IMR-90 (cell line): ENCODE results near the gene HUNK. TPM values are rescaled to one million over a fixed set of nuclear protein-coding genes. Genes with fewer than 3 reads are reported as not detected.

Experiments
- ATAC-seq: fragments of 200-7000 bp; cut with Tn5 transposase; 2 replicates; pipeline ENCODE4 v1.9.1; 2020; ENCODE audit warnings: low read depth, mild to moderate bottlenecking, moderate library complexity
- BruUV-seq: library from RNA; stranded (reverse); fragments of 400-500 nt; replicated peaks from 2 replicates; lab custom pipeline; 2021; lab: Mats Ljungman, UMichigan
- CTCF ChIA-PET: fragments of 300-600 bp; formaldehyde crosslinking; extraction: SDS; loops from one replicate; lab custom pipeline; 2021; ENCODE audit warnings: antibody characterized with exemption; lab: Yijun Ruan, JAX
- POLR2A ChIA-PET: fragments of 300-600 bp; sonication (Branson Sonifier 250); formaldehyde crosslinking; loops from one replicate; lab custom pipeline; 2022; ENCODE audit warnings: antibody characterized with exemption; ENCODE audit not compliant: unreplicated experiment; lab: Charles Lee
- DNase-seq: peaks from one replicate; pipeline ENCODE4 v3.0.0; 2013
- H2AFZ ChIP-seq: replicated peaks from 2 replicates; pipeline ENCODE3; 2013; ENCODE audit warnings: low read length, mild to moderate bottlenecking; ENCODE audit not compliant: poor library complexity
- H2AK5ac ChIP-seq: 2 replicates; pipeline ENCODE4 v1.6.1; 2013; ENCODE audit warnings: low read depth, low read length, inconsistent platforms
- H2AK9ac ChIP-seq: replicated peaks from 2 replicates; pipeline ENCODE3; 2013; ENCODE audit warnings: mild to moderate bottlenecking, low read depth, low read length, moderate library complexity; ENCODE audit not compliant: poor library complexity
- H2BK120ac ChIP-seq: 2 replicates; pipeline ENCODE4 v1.6.1; 2013; ENCODE audit warnings: low read depth, low read length, inconsistent platforms
- H2BK15ac ChIP-seq: 3 replicates; pipeline ENCODE4 v1.6.1; 2013; ENCODE audit warnings: low read depth, low read length, inconsistent platforms
- H2BK20ac ChIP-seq: 2 replicates; pipeline ENCODE4 v1.6.1; 2013; ENCODE audit warnings: low read depth, mild to moderate bottlenecking, inconsistent platforms, low read length, moderate library complexity
- H2BK5ac ChIP-seq: 2 replicates; pipeline ENCODE4 v1.6.1; 2013; ENCODE audit warnings: mild to moderate bottlenecking, low read depth, low read length, inconsistent platforms; ENCODE audit not compliant: poor library complexity, severe bottlenecking
- H3K14ac ChIP-seq: replicated peaks from 2 replicates; pipeline ENCODE4 v1.6.1; 2013; ENCODE audit warnings: low read depth, low read length, inconsistent platforms
- H3K18ac ChIP-seq: 2 replicates; pipeline ENCODE4 v1.6.1; 2013; ENCODE audit warnings: low read depth, low read length, control low read depth
- H3K23ac ChIP-seq: 2 replicates; pipeline ENCODE4 v1.6.1; 2013; ENCODE audit warnings: low read depth, low read length, inconsistent platforms
- H3K27ac ChIP-seq: 2 replicates; pipeline ENCODE4 v1.5.1; 2013; ENCODE audit warnings: mild to moderate bottlenecking, control low read depth, low read length; ENCODE audit not compliant: insufficient read depth
- H3K27me3 ChIP-seq: 2 replicates; pipeline ENCODE4 v1.6.1; 2013; ENCODE audit warnings: low read length; ENCODE audit not compliant: control insufficient read depth, insufficient read depth
- H3K36me3 ChIP-seq: 2 replicates; pipeline ENCODE4 v1.6.1; 2013; ENCODE audit warnings: low read length, mixed read lengths; ENCODE audit not compliant: control insufficient read depth, insufficient read depth
- H3K4ac ChIP-seq: 2 replicates; pipeline ENCODE4 v1.6.1; 2013; ENCODE audit warnings: low read depth, low read length, inconsistent platforms
- H3K4me1 ChIP-seq: 2 replicates; pipeline ENCODE4 v1.6.1; 2013; ENCODE audit warnings: low read length, mixed read lengths; ENCODE audit not compliant: control insufficient read depth, insufficient read depth
- H3K4me2 ChIP-seq: 2 replicates; pipeline ENCODE4 v1.6.1; 2013; ENCODE audit warnings: low read depth, mild to moderate bottlenecking, control low read depth, low read length, moderate library complexity
- H3K4me3 ChIP-seq: 2 replicates; pipeline ENCODE4 v1.5.1; 2013; ENCODE audit warnings: low read depth, mild to moderate bottlenecking, control low read depth, low read length, moderate library complexity; ENCODE audit not compliant: insufficient read depth
- H3K56ac ChIP-seq: 2 replicates; pipeline ENCODE4 v1.6.1; 2013; ENCODE audit warnings: low read length, inconsistent platforms; ENCODE audit not compliant: insufficient read depth; ENCODE audit errors: extremely low read depth
- H3K79me1 ChIP-seq, 2 experiments: 2 replicates each; pipeline ENCODE4 v1.6.1; 2013; ENCODE audit warnings: low read length in 2 of 2, inconsistent platforms in 1 of 2, low read depth in 1 of 2
- H3K9ac ChIP-seq: 2 replicates; pipeline ENCODE4 v1.6.1; 2013; ENCODE audit warnings: low read depth, low read length, control low read depth
- H3K9me1 ChIP-seq: 2 replicates; pipeline ENCODE4 v1.6.1; 2013; ENCODE audit warnings: low read length, inconsistent platforms; ENCODE audit not compliant: insufficient read depth
- H3K9me3 ChIP-seq: 2 replicates; pipeline ENCODE4 v1.6.1; 2013; ENCODE audit warnings: low read length; ENCODE audit not compliant: control insufficient read depth, insufficient read depth
- H4K20me1 ChIP-seq: 2 replicates; pipeline ENCODE4 v1.6.1; 2013; ENCODE audit warnings: low read length, inconsistent platforms; ENCODE audit not compliant: insufficient read depth
- H4K5ac ChIP-seq: 2 replicates; pipeline ENCODE4 v1.6.1; 2013; ENCODE audit warnings: mild to moderate bottlenecking, low read depth, low read length, control low read depth
- H4K8ac ChIP-seq, 2 experiments: 2 replicates each; pipeline ENCODE4 v1.6.1; 2013; ENCODE audit warnings: low read depth in 2 of 2, low read length in 2 of 2, control low read depth in 1 of 2, inconsistent platforms in 1 of 2
- H4K91ac ChIP-seq: 2 replicates; pipeline ENCODE4 v1.6.1; 2013; ENCODE audit warnings: low read depth, low read length, inconsistent platforms; ENCODE audit not compliant: insufficient read depth
- BHLHE40 ChIP-seq: fragments of 150-350 bp; IDR thresholded peaks from 2 replicates; pipeline ENCODE4 v1.6.1; 2016; ENCODE audit warnings: mild to moderate bottlenecking, low read depth, low read length
- CEBPB ChIP-seq: IDR thresholded peaks from 2 replicates; pipeline ENCODE4 v1.6.1; 2012; ENCODE audit warnings: low read depth, low read length, improper control_type of control experiment
- CHD1 ChIP-seq: IDR thresholded peaks from 2 replicates; pipeline ENCODE4 v1.6.1; 2012; ENCODE audit warnings: low read depth, low read length, improper control_type of control experiment
- FOS ChIP-seq: fragments of 150-350 bp; IDR thresholded peaks from 2 replicates; pipeline ENCODE4 v1.6.1; 2016; ENCODE audit warnings: low read depth, low read length
- MAFK ChIP-seq: IDR thresholded peaks from 2 replicates; pipeline ENCODE4 v1.6.1; 2012; ENCODE audit warnings: low read depth, low read length, improper control_type of control experiment
- MXI1 ChIP-seq: IDR thresholded peaks from 2 replicates; pipeline ENCODE4 v1.6.1; 2012; ENCODE audit warnings: low read depth, mild to moderate bottlenecking, low read length, moderate library complexity, borderline replicate concordance
- NFE2L2 ChIP-seq: fragments of 150-350 bp; IDR thresholded peaks from 2 replicates; pipeline ENCODE4 v1.6.1; 2016; ENCODE audit warnings: low read depth, mild to moderate bottlenecking, low read length
- POLR2A ChIP-seq: IDR thresholded peaks from 2 replicates; pipeline ENCODE4 v1.6.1; 2012; ENCODE audit warnings: mild to moderate bottlenecking, low read depth, low read length
- RAD21 ChIP-seq: IDR thresholded peaks from 2 replicates; pipeline ENCODE4 v1.6.1; 2012; ENCODE audit warnings: low read length, improper control_type of control experiment
- RCOR1 ChIP-seq: IDR thresholded peaks from 2 replicates; pipeline ENCODE4 v1.6.1; 2012; ENCODE audit warnings: mild to moderate bottlenecking, low read length, improper control_type of control experiment; ENCODE audit not compliant: insufficient replicate concordance
- RFX5 ChIP-seq: IDR thresholded peaks from 2 replicates; pipeline ENCODE4 v1.8.0; 2012; ENCODE audit warnings: low read depth, mild to moderate bottlenecking, low read length, moderate library complexity
- SMC3 ChIP-seq: fragments of 150-350 bp; IDR thresholded peaks from 2 replicates; pipeline ENCODE4 v1.6.1; 2016; ENCODE audit warnings: low read depth, mild to moderate bottlenecking, antibody characterized with exemption, low read length, moderate library complexity
- WGBS, 2 experiments: methylation state at CpG; one replicate each; pipeline versions ENCODE4 v1.1.5 to v1.1.7; 2013; ENCODE audit warnings: missing lambda C conversion rate in 2 of 2; ENCODE audit not compliant: insufficient read length in 1 of 2; ENCODE audit errors: extremely low coverage in 2 of 2; 5-methylcytosine and 5-hydroxymethylcytosine counted together
- dilution Hi-C: fragments of 300-500 bp; cut with HindIII; formaldehyde crosslinking; loops from one replicate; pipeline ENCODE4 v1.14.3; 2018; ENCODE audit warnings: low sequenced_read_pairs; ENCODE audit not compliant: unreplicated experiment
- in situ Hi-C: fragments of 300-500 bp; cut with MboI; formaldehyde crosslinking; loops from 3 replicates; pipeline ENCODE4 v1.14.3; 2019; ENCODE audit warnings: low sequenced_read_pairs, inconsistent platforms, mixed read lengths
- intact Hi-C: fragments of 100-400 bp; cut with micrococcal nuclease; formaldehyde crosslinking; loops from 2 replicates; pipeline ENCODE4 v1.10.0; 2022
- polyA plus RNA-seq, 3 experiments: library from polyadenylated mRNA; depleted of rRNA; stranded (reverse); fragments of >200 nt; gene quantifications; 2 replicates each; pipeline ENCODE4 v1.2.3, GENCODE V29; 2012; ENCODE audit warnings: low replicate concordance in 1 of 3
- total RNA-seq: library from RNA; depleted of rRNA; stranded (reverse); fragments of >200 nt; gene quantifications from 2 replicates; pipeline ENCODE4 v1.2.3, GENCODE V29; 2012
- TF ChIP-seq, protein P1 (sequence below): conservative IDR thresholded peaks from 2 replicates; pipeline ENCODE4 v1.5.1; 2012; ENCODE audit warnings: mild to moderate bottlenecking, low read depth, low read length, improper control_type of control experiment
- TF ChIP-seq, protein P2 (sequence below): fragments of 150-350 bp; IDR thresholded peaks from 2 replicates; pipeline ENCODE4 v1.6.1; 2016; ENCODE audit warnings: low read depth, mild to moderate bottlenecking, low read length, moderate library complexity, borderline replicate concordance

Gene HUNK
- total and polyA plus RNA-seq, 2 of the 4 experiments (the other 2 are of a cell fraction) = 1.0 to 2.0 TPM

DNA sequence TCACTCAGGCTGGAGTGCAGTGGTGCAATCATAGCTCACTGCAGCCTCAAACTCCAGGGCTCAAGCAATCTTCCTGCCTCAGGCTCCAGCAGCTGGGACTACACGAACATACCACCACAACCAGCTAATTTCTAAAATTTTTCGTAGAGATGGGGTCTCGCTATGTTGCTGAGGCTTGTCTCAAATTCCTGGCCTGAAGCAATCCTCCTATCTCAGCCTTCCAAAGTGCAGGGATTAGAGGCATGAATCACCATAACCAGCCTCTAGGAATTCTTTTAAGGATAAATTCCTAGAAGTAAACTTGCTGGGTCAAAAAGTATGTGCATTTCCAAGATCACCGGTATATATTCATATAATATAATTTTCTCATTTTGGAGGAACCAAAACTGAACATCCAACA, 17.6 kb upstream of the HUNK start:
- no peak overlapping the region for H2BK120ac ChIP-seq
- H3K4me3 ChIP-seq = no peak overlapping the region
- no peaks in the 10 kb centered on the region for H3K9me3 ChIP-seq
- H3K4me1 ChIP-seq = no peaks in the 10 kb centered on the region
- no peak overlapping the region for H2AK5ac ChIP-seq
- H2BK20ac ChIP-seq = no peak overlapping the region
- no peak overlapping the region for H4K5ac ChIP-seq
- intact Hi-C loops (no loop called here), dilution Hi-C loops (no loop called here), in situ Hi-C loops (no loop called here)
- ChIA-PET CTCF (interaction anchor here (1.3 kb wide), 1 partner anchor 10 kb away, joined by 5 read pairs; no protein-coding TSS in a partner anchor), POLR2A (no interaction called here)
- ATAC-seq (peak; percentile 29; the same call in 1 of the 2 replicates), DNase-seq (no peak)
- H4K20me1 ChIP-seq = no peaks in the 10 kb centered on the region
- H4K91ac ChIP-seq = no peak overlapping the region
- H3K27me3 ChIP-seq = peaks cover 4% of the 10 kb centered on the region; the same call in 1 of the 2 replicates
- no peak overlapping the region for H2BK15ac ChIP-seq
- H3K36me3 ChIP-seq = no peaks in the 10 kb centered on the region
- no peak overlapping the region for H3K56ac ChIP-seq
- H3K27ac ChIP-seq = no peak overlapping the region
- BruUV-seq = no TSS peak
- no peak overlapping the region for H2AK9ac ChIP-seq
- no peaks in the 10 kb centered on the region for H3K79me1 ChIP-seq
- H3K4me2 ChIP-seq = no peak overlapping the region
- H2AFZ ChIP-seq = no peak overlapping the region
- no CpG with 5 or more reads among the region's 4 CpGs for WGBS, 2 experiments
- H3K18ac ChIP-seq = no peak overlapping the region
- H3K9me1 ChIP-seq = no peaks in the 10 kb centered on the region
- TF ChIP-seq CHD1 (no peak), MAFK (no peak), BHLHE40 (no peak), RCOR1 (no peak), NFE2L2 (no peak), CEBPB (no peak), SMC3 (no peak), FOS (no peak), MXI1 (no peak), POLR2A (no peak), RFX5 (no peak), RAD21 (no peak)
- TF ChIP-seq, protein P1, sequence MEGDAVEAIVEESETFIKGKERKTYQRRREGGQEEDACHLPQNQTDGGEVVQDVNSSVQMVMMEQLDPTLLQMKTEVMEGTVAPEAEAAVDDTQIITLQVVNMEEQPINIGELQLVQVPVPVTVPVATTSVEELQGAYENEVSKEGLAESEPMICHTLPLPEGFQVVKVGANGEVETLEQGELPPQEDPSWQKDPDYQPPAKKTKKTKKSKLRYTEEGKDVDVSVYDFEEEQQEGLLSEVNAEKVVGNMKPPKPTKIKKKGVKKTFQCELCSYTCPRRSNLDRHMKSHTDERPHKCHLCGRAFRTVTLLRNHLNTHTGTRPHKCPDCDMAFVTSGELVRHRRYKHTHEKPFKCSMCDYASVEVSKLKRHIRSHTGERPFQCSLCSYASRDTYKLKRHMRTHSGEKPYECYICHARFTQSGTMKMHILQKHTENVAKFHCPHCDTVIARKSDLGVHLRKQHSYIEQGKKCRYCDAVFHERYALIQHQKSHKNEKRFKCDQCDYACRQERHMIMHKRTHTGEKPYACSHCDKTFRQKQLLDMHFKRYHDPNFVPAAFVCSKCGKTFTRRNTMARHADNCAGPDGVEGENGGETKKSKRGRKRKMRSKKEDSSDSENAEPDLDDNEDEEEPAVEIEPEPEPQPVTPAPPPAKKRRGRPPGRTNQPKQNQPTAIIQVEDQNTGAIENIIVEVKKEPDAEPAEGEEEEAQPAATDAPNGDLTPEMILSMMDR = no peak
- TF ChIP-seq, protein P2, sequence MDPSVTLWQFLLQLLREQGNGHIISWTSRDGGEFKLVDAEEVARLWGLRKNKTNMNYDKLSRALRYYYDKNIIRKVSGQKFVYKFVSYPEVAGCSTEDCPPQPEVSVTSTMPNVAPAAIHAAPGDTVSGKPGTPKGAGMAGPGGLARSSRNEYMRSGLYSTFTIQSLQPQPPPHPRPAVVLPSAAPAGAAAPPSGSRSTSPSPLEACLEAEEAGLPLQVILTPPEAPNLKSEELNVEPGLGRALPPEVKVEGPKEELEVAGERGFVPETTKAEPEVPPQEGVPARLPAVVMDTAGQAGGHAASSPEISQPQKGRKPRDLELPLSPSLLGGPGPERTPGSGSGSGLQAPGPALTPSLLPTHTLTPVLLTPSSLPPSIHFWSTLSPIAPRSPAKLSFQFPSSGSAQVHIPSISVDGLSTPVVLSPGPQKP = no peak
- no peak overlapping the region for H4K8ac ChIP-seq
- H3K14ac ChIP-seq = no peak overlapping the region
- no peak overlapping the region for H2BK5ac ChIP-seq
- no peak overlapping the region for H3K23ac ChIP-seq
- no peak overlapping the region for H3K4ac ChIP-seq
- no peak overlapping the region for H3K9ac ChIP-seq
